HEK293 (cell line): Measurements from ENCODE around the gene TOM1L2.

ENCODE experiments used
- CTCF ChIP-seq: fragments of 450-650 bp; formaldehyde crosslinking; IDR thresholded peaks from 2 replicates; pipeline ENCODE4 v1.5.1; 2016; ENCODE audit warnings: missing biosample characterization, missing genetic modification characterization
- REST ChIP-seq: fragments of 450-650 bp; formaldehyde crosslinking; IDR thresholded peaks from 2 replicates; pipeline ENCODE4 v1.5.1; 2016; ENCODE audit warnings: missing biosample characterization, missing genetic modification characterization
- ZBTB44 ChIP-seq: fragments of 450-650 bp; IDR thresholded peaks from 2 replicates; pipeline ENCODE4 v1.5.1; 2018; ENCODE audit warnings: missing biosample characterization, mild to moderate bottlenecking, missing genetic modification characterization
- ZFP41 ChIP-seq: fragments of 450-650 bp; formaldehyde crosslinking; IDR thresholded peaks from 2 replicates; pipeline ENCODE4 v1.5.1; 2016; ENCODE audit warnings: missing biosample characterization, missing genetic modification characterization, borderline replicate concordance
- ZNF148 ChIP-seq: fragments of 450-650 bp; formaldehyde crosslinking; IDR thresholded peaks from 2 replicates; pipeline ENCODE4 v1.5.0; 2017; ENCODE audit warnings: missing biosample characterization, missing genetic modification characterization, borderline replicate concordance
- ZNF248 ChIP-seq: fragments of 450-650 bp; formaldehyde crosslinking; IDR thresholded peaks from 2 replicates; pipeline ENCODE4 v1.5.1; 2017; ENCODE audit warnings: missing biosample characterization, missing genetic modification characterization
- ZNF274 ChIP-seq, 2 experiments: fragments of 200-500 bp in 1 of 2; fragments of 450-650 bp in 1 of 2; sonication (Bioruptor generic) in 1 of 2; formaldehyde crosslinking in 1 of 2; IDR thresholded peaks; 2 replicates each; pipeline versions ENCODE4 v1.5.1 to v1.6.1; 2014 to 2016; ENCODE audit warnings: borderline replicate concordance in 1 of 2, inconsistent platforms in 1 of 2, low read length in 1 of 2, missing biosample characterization in 1 of 2, missing genetic modification characterization in 1 of 2
- ZNF37A ChIP-seq: fragments of 450-650 bp; IDR thresholded peaks from 2 replicates; pipeline ENCODE4 v1.5.1; 2018; ENCODE audit warnings: missing biosample characterization, missing genetic modification characterization
- ZNF521 ChIP-seq: fragments of 450-650 bp; formaldehyde crosslinking; IDR thresholded peaks from 2 replicates; pipeline ENCODE4 v1.5.1; 2017; ENCODE audit warnings: missing biosample characterization, mild to moderate bottlenecking, missing genetic modification characterization
- ZNF610 ChIP-seq: fragments of 450-650 bp; formaldehyde crosslinking; IDR thresholded peaks from 2 replicates; pipeline ENCODE4 v1.5.1; 2016; ENCODE audit warnings: missing biosample characterization, missing genetic modification characterization, borderline replicate concordance
- ZNF629 ChIP-seq: fragments of 450-650 bp; formaldehyde crosslinking; IDR thresholded peaks from 2 replicates; pipeline ENCODE4 v1.5.1; 2017; ENCODE audit warnings: missing biosample characterization, missing genetic modification characterization
- ZNF664 ChIP-seq: fragments of 450-650 bp; formaldehyde crosslinking; IDR thresholded peaks from 2 replicates; pipeline ENCODE4 v1.5.1; 2016; ENCODE audit warnings: missing biosample characterization, missing genetic modification characterization
- ZNF777 ChIP-seq: fragments of 450-650 bp; formaldehyde crosslinking; IDR thresholded peaks from 2 replicates; pipeline ENCODE4 v1.5.1; 2017; ENCODE audit warnings: missing biosample characterization, missing genetic modification characterization, borderline replicate concordance

- TF ChIP-seq ZFP41 (tag by site-specific recombination) (no peak), ZNF274 (IDR thresholded peaks at IDR 0.05; ENCODE audit: low read length) (no peak), ZNF274 (tag by site-specific recombination; IDR thresholded peaks at IDR 0.05; ENCODE audit: borderline replicate concordance) (no peak), CTCF (tag by site-specific recombination) (no peak), REST (tag by site-specific recombination) (no peak), ZNF629 (no peak), ZNF148 (tag by site-specific recombination) (no peak), ZNF777 (no peak), ZNF610 (tag by site-specific recombination) (no peak), ZNF37A (tag by site-specific recombination) (no peak), ZNF248 (tag by site-specific recombination) (no peak), ZNF664 (tag by site-specific recombination) (no peak), ZNF521 (tag by site-specific recombination) (no peak), ZBTB44 (tag by site-specific recombination) (no peak)
These were observed 75.5 kb downstream of the TOM1L2 start for GRCh38 chr17:17896746-17897145.
